PFSK-1 (cell line): Measurements from ENCODE around the gene NKTR.

Experiments used
- POLR2AphosphoS5 ChIP-seq: IDR thresholded peaks from 2 replicates; pipeline ENCODE4 v1.6.1; 2012; ENCODE audit warnings: low read depth, mild to moderate bottlenecking, control low read depth, low read length, moderate library complexity
- REST ChIP-seq, 2 experiments: IDR thresholded peaks; 2 replicates each; pipeline versions ENCODE4 v1.6.1 to v1.8.0; 2011 to 2012; ENCODE audit warnings: low read depth in 2 of 2, low read length in 2 of 2, control low read depth in 1 of 2, inconsistent platforms in 1 of 2, mild to moderate bottlenecking in 1 of 2, moderate library complexity in 1 of 2; ENCODE audit not compliant: insufficient read depth in 1 of 2
- SIN3A ChIP-seq: IDR thresholded peaks from 2 replicates; pipeline ENCODE4 v1.6.1; 2012; ENCODE audit warnings: mild to moderate bottlenecking, low read length, moderate library complexity, borderline replicate concordance; ENCODE audit not compliant: insufficient read depth
- TAF1 ChIP-seq: IDR thresholded peaks from 2 replicates; pipeline ENCODE4 v1.6.1; 2012; ENCODE audit warnings: low read length, control low read depth, borderline replicate concordance; ENCODE audit not compliant: insufficient read depth

- TF ChIP-seq POLR2AphosphoS5 = no peak
- TF ChIP-seq SIN3A = no peak
- TF ChIP-seq REST (IDR thresholded peaks at IDR 0.05; ENCODE audit: insufficient read depth in 1 of 2, low read depth in 2 of 2, low read length in 2 of 2) = no peak
- no peak for TF ChIP-seq TAF1
Observed at GRCh38 chr3:42649783-42650182, 49.3 kb downstream of the NKTR start.
